SHP77 (cell line): ENCODE measurements around the gene CPEB4.

Experiments used
- DNase-seq, 2 experiments: peaks; one replicate each; lab custom pipeline; 2025; lab: John Stamatoyannopoulos, UW

CPEB4 gene

GRCh38 chr5:173887610-173888472 lies at the start of gene CPEB4:
Gene CPEB4 (plus strand): TSS chr5:173888349. CDS start chr5:173889734, 1,385 bp downstream.
- DNase-seq: peak; percentile 97 to 98

GRCh38 chr5:173839117-173839713 lies 48.9 kb upstream of the CPEB4 start:
- DNase-seq: no peak

- no peak for DNase-seq
Measured at GRCh38 chr5:173840111-173840983, 47.8 kb upstream of the CPEB4 start.

- no peak for DNase-seq
Measured at GRCh38 chr5:173841710-173842109, 46.4 kb upstream of the CPEB4 start.

GRCh38 chr5:173843794-173844193 lies 44.4 kb upstream of the CPEB4 start:
- DNase-seq: no peak

GRCh38 chr5:173845321-173845720 lies 42.8 kb upstream of the CPEB4 start:
- DNase-seq: no peak

GRCh38 chr5:173846929-173847501 lies 41.1 kb upstream of the CPEB4 start:
- no peak for DNase-seq

- DNase-seq: no peak
Measured at GRCh38 chr5:173848986-173849596, 39.1 kb upstream of the CPEB4 start.

GRCh38 chr5:173849908-173850307 lies 38.2 kb upstream of the CPEB4 start:
- DNase-seq: no peak

GRCh38 chr5:173850659-173851058 lies 37.5 kb upstream of the CPEB4 start:
- DNase-seq: no peak

GRCh38 chr5:173851595-173852243 lies 36.4 kb upstream of the CPEB4 start:
- DNase-seq: no peak

GRCh38 chr5:173852790-173853359 lies 35.3 kb upstream of the CPEB4 start:
- DNase-seq: no peak

GRCh38 chr5:173853370-173854131 lies 34.6 kb upstream of the CPEB4 start:
- DNase-seq: no peak

GRCh38 chr5:173855162-173855994 lies 32.8 kb upstream of the CPEB4 start:
- no peak for DNase-seq

- no peak for DNase-seq
Measured at GRCh38 chr5:173855995-173856656, 32.0 kb upstream of the CPEB4 start.

- no peak for DNase-seq
Measured at GRCh38 chr5:173857234-173857633, 30.9 kb upstream of the CPEB4 start.

- DNase-seq: no peak
Measured at GRCh38 chr5:173858021-173858669, 30.0 kb upstream of the CPEB4 start.
